ENCODE measurements around the gene PRPF6.

Gene PRPF6, protein sequence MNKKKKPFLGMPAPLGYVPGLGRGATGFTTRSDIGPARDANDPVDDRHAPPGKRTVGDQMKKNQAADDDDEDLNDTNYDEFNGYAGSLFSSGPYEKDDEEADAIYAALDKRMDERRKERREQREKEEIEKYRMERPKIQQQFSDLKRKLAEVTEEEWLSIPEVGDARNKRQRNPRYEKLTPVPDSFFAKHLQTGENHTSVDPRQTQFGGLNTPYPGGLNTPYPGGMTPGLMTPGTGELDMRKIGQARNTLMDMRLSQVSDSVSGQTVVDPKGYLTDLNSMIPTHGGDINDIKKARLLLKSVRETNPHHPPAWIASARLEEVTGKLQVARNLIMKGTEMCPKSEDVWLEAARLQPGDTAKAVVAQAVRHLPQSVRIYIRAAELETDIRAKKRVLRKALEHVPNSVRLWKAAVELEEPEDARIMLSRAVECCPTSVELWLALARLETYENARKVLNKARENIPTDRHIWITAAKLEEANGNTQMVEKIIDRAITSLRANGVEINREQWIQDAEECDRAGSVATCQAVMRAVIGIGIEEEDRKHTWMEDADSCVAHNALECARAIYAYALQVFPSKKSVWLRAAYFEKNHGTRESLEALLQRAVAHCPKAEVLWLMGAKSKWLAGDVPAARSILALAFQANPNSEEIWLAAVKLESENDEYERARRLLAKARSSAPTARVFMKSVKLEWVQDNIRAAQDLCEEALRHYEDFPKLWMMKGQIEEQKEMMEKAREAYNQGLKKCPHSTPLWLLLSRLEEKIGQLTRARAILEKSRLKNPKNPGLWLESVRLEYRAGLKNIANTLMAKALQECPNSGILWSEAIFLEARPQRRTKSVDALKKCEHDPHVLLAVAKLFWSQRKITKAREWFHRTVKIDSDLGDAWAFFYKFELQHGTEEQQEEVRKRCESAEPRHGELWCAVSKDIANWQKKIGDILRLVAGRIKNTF

DNA sequence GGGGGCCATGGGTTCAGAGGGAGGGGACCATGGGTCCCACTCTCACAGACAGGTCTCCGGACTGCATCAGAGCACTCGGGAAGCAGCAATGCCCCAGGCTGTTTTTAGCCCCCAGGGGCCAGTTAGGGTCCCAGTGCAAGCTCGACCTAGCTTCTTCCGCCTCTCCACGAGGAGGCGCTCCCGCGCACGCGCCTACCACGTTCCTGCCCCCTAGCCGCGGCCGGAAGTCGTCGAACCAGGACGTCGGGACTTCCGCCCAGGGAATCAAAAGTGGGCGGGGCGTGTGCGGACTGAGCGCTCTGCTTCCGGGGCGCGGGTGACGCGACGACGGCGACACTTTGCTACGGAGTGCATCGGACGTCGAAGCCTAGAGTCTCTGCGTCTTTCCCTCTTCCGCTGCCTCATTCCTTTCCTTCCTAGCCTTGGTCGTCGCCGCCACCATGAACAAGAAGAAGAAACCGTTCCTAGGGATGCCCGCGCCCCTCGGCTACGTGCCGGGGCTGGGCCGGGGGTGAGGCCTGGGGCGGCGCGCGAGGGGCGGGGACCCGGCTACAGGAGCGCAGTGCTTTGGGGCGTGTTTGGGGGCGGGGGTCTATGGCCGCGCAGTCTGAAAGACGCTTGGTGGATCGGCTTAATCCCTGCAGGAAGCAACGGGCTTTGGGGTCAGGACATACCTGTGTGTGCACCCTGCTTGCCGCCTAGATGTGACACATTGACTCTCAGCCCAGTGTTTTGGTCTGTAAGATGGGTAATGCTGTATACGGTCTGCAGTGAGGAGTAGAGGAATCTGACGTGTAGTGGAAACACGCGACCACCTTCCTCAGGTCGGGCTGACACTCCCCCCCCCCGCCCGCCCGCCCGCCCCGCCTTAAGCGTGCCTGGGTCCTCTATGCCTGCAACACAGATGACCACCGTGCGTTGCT lies at the start of gene PRPF6:
Gene PRPF6, plus strand, starts transcription at position 327 of the 923 bp plus-strand sequence. Its CDS starts 114 bp downstream, at position 441.
- peak; percentile 85 for DNase-seq (ENCODE audit: low read depth)

DNA sequence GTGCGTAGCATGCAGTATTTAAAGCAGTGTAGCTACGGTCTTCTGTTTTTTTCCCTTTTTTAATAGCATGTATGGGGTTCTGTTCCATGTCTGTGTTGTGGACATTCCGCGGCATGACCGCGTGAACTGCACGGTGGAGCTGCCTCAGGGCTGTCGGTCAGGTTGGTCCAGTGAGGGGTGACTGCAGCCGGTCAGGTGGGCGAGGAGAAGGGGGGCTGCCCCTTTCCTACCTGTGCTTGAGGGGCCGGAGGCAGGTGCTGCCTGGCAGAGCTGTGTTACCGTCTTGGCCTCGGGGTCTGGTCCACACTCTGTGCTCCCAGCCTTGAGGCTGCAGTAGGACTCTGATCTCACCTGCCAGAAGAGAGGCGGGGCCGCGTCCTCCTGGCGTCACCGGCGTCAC lies 49.2 kb upstream of the PRPF6 start:
- DNase-seq (ENCODE audit: low read depth) = no peak

DNA sequence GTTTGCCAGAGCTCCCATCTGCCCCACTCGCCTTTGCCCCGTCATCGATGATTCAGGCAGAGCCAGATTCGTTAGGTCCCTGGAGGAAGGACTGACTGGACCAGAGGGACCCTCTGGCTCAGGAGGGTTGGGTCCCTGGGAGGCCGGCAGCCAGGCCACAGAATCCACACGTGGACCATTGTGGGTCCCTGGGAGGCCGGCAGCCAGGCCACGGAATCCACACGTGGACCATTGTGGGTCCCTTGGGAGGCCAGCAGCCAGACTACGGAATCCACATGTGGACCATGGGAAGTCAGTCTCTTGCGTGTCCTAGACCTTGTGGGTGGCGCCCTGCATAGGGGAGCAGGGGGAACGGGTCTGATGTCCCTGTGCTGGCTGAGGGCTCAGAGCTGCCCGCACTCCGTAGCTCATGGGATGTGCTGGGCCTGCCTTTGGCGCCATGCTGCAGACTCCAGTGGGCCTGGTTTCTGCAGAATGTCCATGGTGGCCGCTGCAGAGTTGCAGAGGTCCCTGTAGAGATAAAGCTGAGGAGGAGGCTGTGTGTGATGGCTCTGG lies 48.2 kb upstream of the PRPF6 start:
- no peak for DNase-seq (ENCODE audit: low read depth)

DNA sequence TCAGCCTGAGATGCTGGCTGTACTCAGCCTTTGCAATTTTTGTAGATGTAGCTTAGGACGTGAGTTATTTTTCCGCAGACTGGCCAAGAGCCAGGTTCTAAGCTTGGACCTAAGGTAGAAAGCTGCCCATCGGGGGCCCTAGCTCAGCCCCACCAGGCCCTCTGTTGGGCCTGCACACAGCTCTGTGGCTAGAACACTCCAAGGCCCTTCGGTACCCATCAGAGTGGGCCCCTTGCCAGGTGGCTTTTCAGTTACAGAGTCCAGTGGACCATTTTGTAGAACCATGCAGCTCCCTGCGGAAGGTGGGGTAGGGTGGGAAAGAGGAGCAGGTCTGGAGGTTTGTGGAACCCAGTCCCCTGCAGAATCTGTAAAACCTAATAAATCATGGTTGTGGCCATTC lies 47.3 kb upstream of the PRPF6 start:
- no peak for DNase-seq (ENCODE audit: low read depth)

DNA sequence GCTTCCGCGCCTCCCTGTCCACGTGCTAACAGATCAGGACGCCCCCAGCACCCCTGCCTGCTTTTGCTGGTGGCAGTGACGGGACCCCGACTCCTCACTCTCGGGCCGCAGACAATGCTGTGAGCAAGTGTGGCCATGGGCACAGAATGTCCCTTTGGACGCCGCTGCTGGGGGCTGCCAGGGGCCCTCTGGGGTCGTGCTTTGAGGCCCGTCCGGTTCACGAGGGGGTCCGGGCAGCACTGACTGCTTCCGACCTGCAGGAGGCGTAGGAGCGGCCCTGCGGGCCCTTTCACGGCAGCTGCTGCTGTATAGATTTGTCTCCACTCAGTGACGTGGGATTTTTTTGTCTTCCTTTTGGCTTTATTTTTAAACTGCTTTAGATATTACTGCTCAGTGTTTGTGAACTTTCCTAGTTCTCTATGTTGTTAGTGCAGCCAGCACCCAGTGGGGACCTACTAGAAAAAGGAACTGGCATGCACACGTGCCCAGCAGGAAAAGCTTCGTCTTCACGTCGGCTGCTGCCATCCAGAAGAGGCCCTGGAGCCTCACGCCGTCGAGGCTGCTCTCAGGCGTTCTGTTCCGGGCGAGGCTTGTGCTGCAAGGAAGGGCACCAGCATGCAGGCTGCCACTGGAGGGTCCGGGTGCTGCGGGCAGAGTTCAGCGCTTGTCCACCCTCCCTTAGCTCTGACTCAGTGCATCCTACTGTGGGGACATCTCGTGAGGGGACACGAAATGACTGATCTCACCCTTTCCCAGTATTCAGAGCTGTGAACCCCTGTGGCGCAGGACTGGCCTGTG lies 46.5 kb upstream of the PRPF6 start:
- no peak for DNase-seq (ENCODE audit: low read depth)

DNA sequence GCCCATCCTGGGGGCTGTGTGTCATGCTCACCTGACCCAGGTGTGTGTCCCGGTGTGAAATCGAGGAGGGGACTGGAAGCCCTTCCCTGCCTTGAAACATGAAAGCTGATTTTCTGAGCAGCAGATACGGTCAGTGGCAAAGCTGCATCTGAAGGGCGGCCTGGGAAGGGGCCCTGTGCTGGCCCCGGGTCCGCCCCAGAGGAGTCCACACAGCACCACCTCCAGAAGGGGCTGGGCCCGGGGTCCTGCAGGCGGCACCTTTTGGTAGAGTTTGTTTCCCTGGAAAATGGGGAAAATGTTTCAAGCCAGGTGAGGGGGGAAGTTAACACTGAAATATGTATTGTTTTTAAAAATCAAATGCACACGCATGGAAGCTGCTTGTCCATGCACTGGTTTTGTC lies 45.5 kb upstream of the PRPF6 start:
- DNase-seq (ENCODE audit: low read depth) = no peak

DNA sequence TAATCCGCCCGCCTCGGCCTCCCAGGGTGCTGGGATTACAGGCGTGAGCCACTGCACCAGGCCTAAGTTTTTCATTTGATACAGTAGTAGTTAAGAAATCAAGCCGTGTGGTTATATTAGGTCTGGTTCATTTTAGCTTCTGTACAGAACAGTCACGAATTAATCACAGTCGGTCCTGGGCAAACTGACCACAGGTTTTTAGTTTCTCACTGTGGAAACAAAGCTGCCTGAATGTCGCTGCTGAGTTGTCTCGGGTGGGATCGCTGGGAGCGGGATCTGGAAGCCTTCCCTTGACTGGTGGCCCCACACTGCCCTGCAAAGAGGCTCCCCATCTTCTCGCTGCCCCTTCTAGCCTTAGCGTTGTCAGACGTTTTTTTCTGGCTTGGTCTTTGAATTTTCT lies 43.3 kb upstream of the PRPF6 start:
- DNase-seq (ENCODE audit: low read depth) = no peak

DNA sequence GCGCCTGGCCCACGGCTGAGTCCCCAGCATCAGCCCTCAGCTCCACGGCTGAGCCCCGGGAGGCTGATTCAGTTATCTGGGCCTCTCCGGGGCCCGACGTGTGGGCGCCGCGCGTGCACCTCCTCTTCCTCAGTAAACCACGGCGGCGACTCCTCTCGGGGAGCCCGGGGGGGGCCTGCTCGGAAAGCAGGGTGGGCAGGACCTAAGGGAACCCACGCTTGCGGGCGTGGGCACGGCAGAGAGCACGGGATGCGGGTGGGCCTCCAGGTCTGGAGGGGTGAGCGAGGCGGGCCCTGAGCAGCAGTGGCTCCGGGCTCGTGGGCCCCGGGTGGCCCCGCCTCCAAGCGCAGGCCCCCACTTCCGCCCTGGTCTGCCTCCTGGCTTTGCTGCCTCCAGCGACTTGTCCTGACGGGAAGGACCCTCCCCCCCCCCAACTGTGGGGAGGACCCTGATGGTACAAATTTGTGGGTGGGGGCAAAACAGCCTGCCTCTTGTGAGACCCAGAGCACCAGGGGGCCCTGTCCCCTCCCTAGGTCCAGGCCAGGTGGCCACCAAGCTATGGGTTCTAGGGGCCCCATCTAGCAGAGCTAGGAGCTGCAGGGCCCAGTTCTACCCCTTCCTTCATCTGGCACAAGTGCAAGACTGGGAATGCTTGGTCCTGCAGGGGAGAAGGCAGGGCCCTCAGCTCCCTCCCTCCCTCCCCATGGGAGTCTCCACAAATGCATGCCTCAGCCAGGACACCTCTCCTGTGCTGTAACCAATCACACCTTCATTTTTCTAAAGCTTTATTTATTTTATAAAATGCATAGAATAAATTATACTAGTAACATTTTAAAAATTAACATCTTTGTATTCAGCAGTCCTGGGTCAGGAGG lies 41.6 kb upstream of the PRPF6 start:
- DNase-seq (ENCODE audit: low read depth) = no peak

DNA sequence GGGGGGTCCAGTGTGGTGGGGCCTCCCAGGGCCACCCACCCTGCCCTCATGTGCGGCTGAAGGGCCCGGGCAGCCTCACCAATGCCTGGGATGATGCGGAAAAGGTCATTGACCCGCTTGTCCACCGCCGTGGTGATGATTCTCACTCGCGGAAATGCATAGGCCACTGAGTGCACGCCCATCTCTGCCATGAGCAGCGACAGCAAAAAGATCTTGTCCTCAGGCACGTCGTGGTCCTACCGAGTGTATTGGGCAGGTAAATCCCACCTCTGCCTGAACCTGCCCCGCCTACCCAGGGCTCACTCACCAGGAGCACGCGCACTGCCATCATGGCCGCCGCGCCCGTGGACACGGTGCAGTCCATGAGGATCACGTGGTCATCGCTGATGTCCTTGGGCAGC lies 40.9 kb upstream of the PRPF6 start:
- DNase-seq (ENCODE audit: low read depth) = no peak

DNA sequence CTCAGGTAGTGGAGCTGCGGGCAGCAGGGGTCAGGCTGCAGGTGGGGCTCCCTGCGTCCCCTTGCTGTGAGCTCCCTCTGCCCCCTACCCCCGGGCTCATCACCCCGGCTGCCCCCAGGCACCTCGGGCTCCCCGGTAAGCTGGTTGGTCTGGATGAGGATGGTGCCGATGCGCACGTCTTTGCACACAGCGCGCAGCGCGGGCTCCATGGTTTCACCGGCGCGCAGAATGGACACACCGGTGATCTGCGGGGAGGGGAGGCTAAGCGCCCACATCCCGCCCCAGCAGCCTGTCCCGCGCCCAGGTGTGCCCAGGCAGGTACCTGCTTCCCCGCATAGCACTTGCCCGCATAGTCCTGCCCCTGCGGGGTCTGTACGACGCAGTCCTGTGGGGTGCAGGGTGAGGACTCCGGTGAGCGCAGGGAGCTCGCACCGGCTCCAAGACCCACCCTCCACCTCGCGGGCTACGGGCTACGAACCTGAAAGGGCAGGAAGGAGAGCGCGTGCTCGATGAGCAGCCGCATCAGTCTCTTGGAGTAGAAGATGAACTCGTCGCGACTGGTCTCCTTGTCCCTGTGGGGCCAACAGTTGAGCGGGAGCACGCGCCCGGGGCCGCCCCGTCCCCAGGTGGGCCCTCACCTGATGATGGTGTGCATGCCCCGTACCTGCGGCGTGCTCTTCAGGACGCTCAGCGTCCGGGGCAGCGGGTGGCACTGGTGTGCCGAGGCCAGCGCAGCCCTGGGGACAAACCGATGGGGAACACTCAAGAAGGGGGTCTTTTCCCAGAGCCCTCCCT lies 40.3 kb upstream of the PRPF6 start:
- DNase-seq (ENCODE audit: low read depth) = no peak

DNA sequence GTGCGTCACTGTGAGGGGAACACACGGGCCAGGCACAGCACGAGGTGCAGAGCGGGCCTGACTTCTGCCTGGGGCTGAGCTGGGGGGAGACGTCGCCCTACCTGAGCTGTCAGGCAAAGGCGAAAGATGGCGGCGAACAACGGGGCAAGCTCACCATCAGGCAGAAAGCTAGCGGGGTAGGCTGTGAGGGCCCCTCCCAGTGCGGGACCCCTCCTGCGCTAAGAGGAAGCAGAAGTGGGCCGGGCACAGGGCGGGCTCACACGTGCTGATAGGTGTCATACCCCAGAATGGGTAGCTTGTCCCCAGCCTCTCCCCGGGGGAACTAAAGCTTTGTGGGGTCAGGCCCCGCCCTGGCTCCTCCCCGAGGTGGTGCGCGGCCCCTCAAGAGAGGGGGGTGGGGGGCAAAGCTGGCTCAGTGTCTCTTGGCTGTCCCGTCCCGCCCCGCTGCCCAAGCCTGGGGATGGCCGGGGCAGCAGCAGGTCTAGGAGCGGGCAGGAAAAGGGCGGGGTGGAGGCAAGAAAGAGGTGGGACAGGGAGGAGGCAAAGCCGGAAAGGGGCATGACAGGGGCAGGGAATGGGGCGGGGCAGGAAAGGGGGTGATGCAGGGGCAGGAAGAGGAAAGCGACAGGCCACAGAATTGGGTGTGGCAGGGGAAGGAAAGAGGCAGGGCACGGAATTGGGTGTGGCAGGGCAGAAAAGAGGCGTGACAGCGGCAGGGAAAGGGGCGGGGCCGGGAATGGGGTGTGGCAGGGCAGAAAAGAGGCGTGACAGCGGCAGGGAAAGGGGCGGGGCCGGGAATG lies 39.5 kb upstream of the PRPF6 start:
- no peak for DNase-seq (ENCODE audit: low read depth)

DNA sequence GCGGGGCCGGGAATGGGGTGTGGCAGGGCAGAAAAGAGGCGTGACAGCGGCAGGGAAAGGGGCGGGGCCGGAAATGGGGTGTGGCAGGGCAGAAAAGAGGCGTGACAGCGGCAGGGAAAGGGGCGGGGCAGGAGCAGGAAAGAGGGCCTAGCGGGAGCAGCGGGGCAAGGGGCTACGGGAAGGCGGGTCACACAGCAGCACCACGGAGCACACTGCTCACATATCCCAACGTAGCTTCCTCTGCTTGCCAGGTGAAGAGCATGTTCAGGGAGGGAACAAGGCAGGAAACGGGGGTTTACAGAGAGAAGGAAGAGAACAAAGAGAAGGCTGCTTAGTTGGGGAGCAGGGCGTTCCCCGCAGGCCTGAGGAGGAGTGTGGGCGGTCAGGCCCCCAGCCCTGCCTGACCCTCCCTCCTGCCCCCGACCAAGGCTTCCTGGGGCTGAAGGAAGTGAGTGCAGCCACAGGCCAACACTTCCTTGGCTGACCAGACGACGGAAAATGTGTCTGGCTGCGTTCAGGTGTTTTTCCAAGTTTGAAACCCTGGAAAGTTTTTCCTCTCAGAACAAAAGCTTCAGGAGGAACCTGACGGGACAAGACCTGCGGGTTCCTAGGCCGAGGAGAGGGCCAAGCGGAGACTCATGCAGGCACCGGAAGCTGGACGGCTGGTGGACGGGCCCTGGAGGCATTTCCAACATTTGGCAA lies 38.5 kb upstream of the PRPF6 start:
- no peak for DNase-seq (ENCODE audit: low read depth)

DNA sequence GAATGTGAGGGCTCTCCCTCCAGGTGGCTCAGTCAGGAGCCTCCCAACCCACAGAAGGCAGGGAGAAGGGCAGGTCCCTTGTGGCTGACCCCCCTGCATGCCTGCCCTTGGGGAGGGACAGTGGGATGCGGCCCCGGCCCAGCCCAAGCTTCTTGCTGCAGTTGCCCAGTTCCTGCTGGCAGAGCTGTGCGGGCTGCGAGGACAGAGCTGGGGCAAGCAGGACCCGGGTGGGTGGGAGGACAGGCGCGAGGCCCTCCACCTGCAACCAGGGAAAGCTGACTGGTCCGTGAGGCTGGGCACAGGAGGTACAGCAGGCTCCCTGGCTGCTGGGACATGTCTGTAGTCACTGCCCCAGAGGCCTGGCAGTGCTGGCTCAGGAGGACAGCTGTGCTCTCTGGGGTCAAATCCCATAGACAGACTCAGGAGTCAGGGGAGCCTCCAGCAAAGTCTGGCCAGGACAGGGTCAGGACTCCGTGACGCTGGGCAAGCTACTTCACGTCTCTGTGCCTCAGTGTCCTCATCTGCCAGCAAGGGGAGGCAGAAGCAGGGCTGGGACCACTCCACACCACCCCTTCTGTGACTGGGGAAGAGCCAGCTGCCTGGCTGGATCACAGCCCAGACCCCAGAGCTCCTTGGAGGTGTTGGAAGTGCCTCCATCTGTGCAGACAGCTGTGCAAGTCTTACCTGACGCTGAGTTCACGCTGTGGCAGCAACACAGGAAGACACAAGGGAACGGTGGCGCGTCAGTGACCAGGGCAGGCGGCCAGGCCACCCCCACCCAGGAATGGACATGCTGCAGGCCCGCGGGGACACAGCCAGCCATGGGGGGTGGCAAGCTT lies 37.7 kb upstream of the PRPF6 start:
- no peak for DNase-seq (ENCODE audit: low read depth)

DNA sequence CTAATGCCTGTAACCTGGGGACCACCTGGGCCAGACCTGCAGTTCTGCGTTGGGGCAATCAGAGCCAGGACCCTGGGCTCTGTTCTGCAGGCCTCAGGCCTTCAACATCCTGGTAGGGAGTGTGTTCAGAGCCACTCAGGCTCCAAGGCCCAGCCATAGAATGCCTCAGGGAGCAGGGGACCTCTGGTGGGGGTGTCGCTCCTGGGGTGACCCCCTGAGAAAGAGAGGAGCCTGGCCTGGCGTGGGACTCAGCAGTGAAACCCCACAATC lies 37.2 kb upstream of the PRPF6 start:
- DNase-seq (ENCODE audit: low read depth) = no peak

DNA sequence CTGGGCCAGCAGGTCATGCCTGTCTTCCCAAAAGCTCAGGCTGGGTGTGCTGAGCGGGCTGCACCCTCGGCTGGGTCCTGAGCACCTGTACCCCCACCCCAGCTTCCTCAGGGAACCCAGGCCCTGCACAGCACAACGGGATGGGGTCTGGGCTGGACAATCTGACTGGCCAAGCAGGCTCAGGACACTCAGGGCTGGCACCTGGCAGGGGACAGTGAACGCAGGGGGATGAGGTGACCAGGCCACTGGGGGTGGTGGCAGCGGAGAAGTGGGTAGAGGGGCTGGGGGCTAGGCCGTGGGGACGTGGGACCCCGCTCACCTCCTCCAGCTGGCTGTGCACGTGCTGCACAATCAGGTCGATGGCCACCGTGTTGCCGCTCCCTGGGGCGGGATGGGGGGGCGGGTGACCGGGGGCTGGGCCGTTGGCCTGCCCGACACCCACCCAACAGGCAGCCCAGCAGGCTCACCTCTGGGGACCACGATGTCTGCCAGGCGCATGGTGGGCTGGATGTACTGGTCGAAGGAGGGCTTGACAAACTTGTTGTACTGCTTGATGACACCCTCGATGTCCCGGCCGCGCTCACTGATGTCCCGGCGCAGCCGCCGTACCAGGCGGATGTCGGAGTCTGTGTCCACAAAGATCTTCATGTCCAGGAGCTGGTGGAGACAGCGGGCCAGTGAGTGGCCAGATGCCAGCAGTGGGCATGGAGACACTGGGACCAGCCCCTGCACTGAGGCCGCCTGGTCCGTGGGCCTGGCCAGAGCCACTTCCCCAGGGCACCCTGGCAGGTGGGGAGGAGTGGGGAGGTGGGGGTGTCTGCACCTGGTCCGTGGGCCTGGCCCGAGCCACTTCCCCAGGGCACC lies 36.6 kb upstream of the PRPF6 start:
- DNase-seq (ENCODE audit: low read depth) = no peak

All from GM04504 (cell line).